ENCODE results near the gene LAT. TPM values are rescaled to one million over a fixed set of nuclear protein-coding genes. Genes with fewer than 3 reads are reported as not detected.
A peak's percentile ranks its signal among the peaks of the same experiment; 100 is the strongest.
"Not testable (repeated sequence)": the region's sequence is repeated elsewhere in the genome, so short reads cannot be mapped to it uniquely, and the experiment has no call there.

LAT gene
- polyA plus RNA-seq, 1 donor from 2014 or later: 8.3 TPM

- Mint-ChIP-seq H3K9me3 (no peaks in the 10 kb centered on the region), H3K36me3 (peaks cover 5% of the 10 kb centered on the region), H3K27me3 (no peaks in the 10 kb centered on the region), H3K27ac (no peak overlapping the region), H3K4me1 (peaks cover 0 to 7% (median 1%) of the 10 kb centered on the region in 3 donors), H3K4me3 (no peak overlapping the region)
These were observed 20.4 kb upstream of the LAT start for GRCh38 chr16:28964496-28964895.

DNA sequence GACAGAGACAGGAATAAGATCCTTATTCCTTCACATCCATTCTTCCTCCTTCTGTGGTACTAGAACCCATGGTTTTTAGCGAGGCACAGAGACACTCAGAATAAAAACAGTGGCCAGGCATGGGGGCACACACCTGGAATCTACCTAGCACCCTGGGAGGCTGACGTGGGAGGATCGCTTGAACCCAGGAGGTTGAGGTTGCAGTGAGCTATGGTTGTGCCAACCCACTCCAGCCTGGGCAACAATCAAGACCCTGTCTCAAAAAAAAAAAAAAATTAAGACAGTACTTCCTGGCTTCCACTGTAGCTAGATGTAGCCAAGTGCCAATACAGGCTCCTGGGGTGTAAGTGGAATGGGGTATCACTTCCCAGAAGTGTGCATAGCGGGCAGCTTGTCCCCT is 17.7 kb upstream of the LAT start:
- no peak overlapping the region for H3K27ac Mint-ChIP-seq
- no peaks in the 10 kb centered on the region for H3K27me3 Mint-ChIP-seq
- no peak overlapping the region for H3K4me3 Mint-ChIP-seq
- H3K4me1 Mint-ChIP-seq: peaks cover 0 to 1% (median 0%) of the 10 kb centered on the region in 3 donors
- H3K36me3 Mint-ChIP-seq: peaks cover 1% of the 10 kb centered on the region
- no peaks in the 10 kb centered on the region for H3K9me3 Mint-ChIP-seq

GRCh38 chr16:28969696-28970095 is 15.2 kb upstream of the LAT start:
- H3K4me3 Mint-ChIP-seq, H3K36me3 Mint-ChIP-seq: not testable (repeated sequence)
- peak overlapping the region in 1 of 3 donors; percentile 35 for H3K27ac Mint-ChIP-seq

GRCh38 chr16:28974007-28974436 is 10.8 kb upstream of the LAT start:
- Mint-ChIP-seq H3K4me1 (peaks cover 10 to 25% (median 19%) of the 10 kb centered on the region in 3 donors), H3K36me3 (peaks cover 1% of the 10 kb centered on the region), H3K27me3 (no peaks in the 10 kb centered on the region), H3K27ac (peak overlapping the region; percentile 94 to 98 (median 97)), H3K9me3 (no peaks in the 10 kb centered on the region), H3K4me3 (peak overlapping the region; percentile 93 to 99 (median 96))

More at GRCh38 chr16:28969696-28970095, 15.2 kb upstream of the LAT start:
- H3K27me3 Mint-ChIP-seq, H3K4me1 Mint-ChIP-seq, H3K9me3 Mint-ChIP-seq: not testable (repeated sequence)

- Mint-ChIP-seq H3K4me1 (peaks cover 10 to 25% (median 19%) of the 10 kb centered on the region in 3 donors), H3K9me3 (no peaks in the 10 kb centered on the region), H3K27me3 (no peaks in the 10 kb centered on the region), H3K4me3 (peak within 1 kb of the TSS; percentile 93 to 99 (median 96)), H3K36me3 (peaks cover 1% of the 10 kb centered on the region), H3K27ac (peak within 1 kb of the TSS; percentile 94 to 98 (median 97))
These were observed 10.3 kb upstream of the LAT start, which contains the start of gene SPNS1 for GRCh38 chr16:28974437-28975157. Gene SPNS1, plus strand, starts transcription at chr16:28974778. Its CDS starts 374 bp downstream, at chr16:28975152.

- H3K36me3 Mint-ChIP-seq: peaks cover 1% of the 10 kb centered on the region
- no peaks in the 10 kb centered on the region for H3K9me3 Mint-ChIP-seq
- H3K27ac Mint-ChIP-seq: peak overlapping the region; percentile 94 to 98 (median 97)
- no peaks in the 10 kb centered on the region for H3K27me3 Mint-ChIP-seq
- H3K4me1 Mint-ChIP-seq: peaks cover 10 to 25% (median 19%) of the 10 kb centered on the region in 3 donors
- H3K4me3 Mint-ChIP-seq: peak overlapping the region; percentile 93 to 99 (median 96)
These were observed 9.7 kb upstream of the LAT start for GRCh38 chr16:28975158-28975599.

GRCh38 chr16:28977703-28978662 is 6.9 kb upstream of the LAT start:
- no peaks in the 10 kb centered on the region for H3K27me3 Mint-ChIP-seq
- no peaks in the 10 kb centered on the region for H3K9me3 Mint-ChIP-seq
- H3K4me3 Mint-ChIP-seq: peak overlapping the region in 2 of 4 donors; percentile 57 to 75
- H3K4me1 Mint-ChIP-seq: peaks cover 11 to 25% (median 19%) of the 10 kb centered on the region in 3 donors
- peaks cover 8% of the 10 kb centered on the region for H3K36me3 Mint-ChIP-seq
- H3K27ac Mint-ChIP-seq: peak overlapping the region in 2 of 3 donors; percentile 62 to 81

DNA sequence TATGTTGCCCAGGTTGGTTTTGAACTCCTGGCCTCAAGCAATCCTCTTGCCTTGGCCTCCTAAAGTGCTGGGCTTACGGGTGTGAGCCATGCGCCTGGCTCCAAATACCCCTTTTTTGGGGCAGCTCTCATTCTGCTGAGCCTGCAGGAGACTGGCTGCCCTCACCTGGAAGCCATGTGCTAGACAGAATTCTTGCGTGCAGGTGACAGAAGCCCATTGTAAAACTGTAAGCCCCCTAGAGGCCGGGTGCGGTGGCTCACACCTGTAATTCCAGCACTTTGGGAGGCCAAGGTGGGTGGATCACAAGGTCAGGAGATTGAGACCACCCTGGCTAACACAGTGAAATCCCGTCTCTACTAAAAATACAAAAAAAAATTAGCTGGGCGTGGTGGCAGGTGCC is 4.5 kb upstream of the LAT start:
- H3K4me1 Mint-ChIP-seq: peaks cover 12 to 22% (median 16%) of the 10 kb centered on the region in 3 donors
- not testable (repeated sequence) for H3K27me3 Mint-ChIP-seq, H3K9me3 Mint-ChIP-seq, H3K4me3 Mint-ChIP-seq
- peak overlapping the region in 1 of 3 donors; percentile 58 for H3K27ac Mint-ChIP-seq
- peaks cover 20% of the 10 kb centered on the region for H3K36me3 Mint-ChIP-seq

GRCh38 chr16:28980929-28981328 is 3.9 kb upstream of the LAT start:
- Mint-ChIP-seq H3K36me3 (peaks cover 19% of the 10 kb centered on the region), H3K27ac (peak overlapping the region in 1 of 3 donors; percentile 58), H3K4me1 (peaks cover 10 to 16% (median 12%) of the 10 kb centered on the region in 3 donors), H3K9me3 (no peaks in the 10 kb centered on the region), H3K27me3 (no peaks in the 10 kb centered on the region), H3K4me3 (peak overlapping the region in 1 of 4 donors; percentile 28)

- H3K9me3 Mint-ChIP-seq: no peaks in the 10 kb centered on the region
- no peak overlapping the region for H3K4me3 Mint-ChIP-seq
- H3K4me1 Mint-ChIP-seq: peaks cover 7 to 13% (median 9%) of the 10 kb centered on the region in 3 donors
- H3K27me3 Mint-ChIP-seq: no peaks in the 10 kb centered on the region
- H3K36me3 Mint-ChIP-seq: peaks cover 19% of the 10 kb centered on the region
- H3K27ac Mint-ChIP-seq: no peak overlapping the region
These were observed 3.3 kb upstream of the LAT start for GRCh38 chr16:28981517-28981916.

GRCh38 chr16:28982418-28982817 is 2.4 kb upstream of the LAT start:
- no peak overlapping the region for H3K4me3 Mint-ChIP-seq
- H3K9me3 Mint-ChIP-seq: peaks cover 0 to 5% (median 0%) of the 10 kb centered on the region in 3 donors
- peak overlapping the region in 1 of 3 donors; percentile 16 for H3K27ac Mint-ChIP-seq
- no peaks in the 10 kb centered on the region for H3K27me3 Mint-ChIP-seq
- H3K36me3 Mint-ChIP-seq: peaks cover 22% of the 10 kb centered on the region
- peaks cover 8 to 10% (median 10%) of the 10 kb centered on the region in 3 donors for H3K4me1 Mint-ChIP-seq

GRCh38 chr16:28982949-28983348 is 1.9 kb upstream of the LAT start:
- Mint-ChIP-seq H3K27ac (peak overlapping the region in 1 of 3 donors; percentile 16), H3K4me3 (no peak overlapping the region), H3K4me1 (peaks cover 6 to 10% (median 8%) of the 10 kb centered on the region in 3 donors)

GRCh38 chr16:28983644-28984043 is 1.2 kb upstream of the LAT start:
- no peak overlapping the region for H3K27ac Mint-ChIP-seq
- H3K27me3 Mint-ChIP-seq: no peaks in the 10 kb centered on the region
- H3K4me1 Mint-ChIP-seq: peaks cover 6 to 8% (median 7%) of the 10 kb centered on the region in 3 donors
- H3K4me3 Mint-ChIP-seq: no peak overlapping the region
- H3K9me3 Mint-ChIP-seq: peaks cover 0 to 5% (median 0%) of the 10 kb centered on the region in 3 donors
- peaks cover 22% of the 10 kb centered on the region for H3K36me3 Mint-ChIP-seq

More at GRCh38 chr16:28982949-28983348, 1.9 kb upstream of the LAT start:
- Mint-ChIP-seq H3K27me3 (no peaks in the 10 kb centered on the region), H3K9me3 (peaks cover 0 to 5% (median 0%) of the 10 kb centered on the region in 3 donors), H3K36me3 (peaks cover 22% of the 10 kb centered on the region)

DNA sequence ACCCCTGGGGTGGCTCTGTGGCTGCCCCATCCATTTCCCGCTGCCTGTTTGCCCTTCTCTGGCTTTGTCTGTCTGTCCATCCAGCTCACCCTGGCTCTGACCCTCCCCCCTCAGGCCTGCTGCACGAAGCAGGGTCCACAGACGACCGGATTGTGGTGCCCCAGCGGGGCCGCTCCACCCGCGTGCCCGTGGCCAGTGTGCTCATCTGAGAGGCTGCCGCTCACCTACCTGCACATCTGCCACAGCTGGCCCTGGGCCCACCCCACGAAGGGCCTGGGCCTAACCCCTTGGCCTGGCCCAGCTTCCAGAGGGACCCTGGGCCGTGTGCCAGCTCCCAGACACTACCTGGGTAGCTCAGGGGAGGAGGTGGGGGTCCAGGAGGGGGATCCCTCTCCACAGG is 761 bp upstream of the LAT start:
- Mint-ChIP-seq H3K27me3 (no peaks in the 10 kb centered on the region), H3K27ac (no peak overlapping the region), H3K4me1 (peaks cover 6 to 8% (median 6%) of the 10 kb centered on the region in 3 donors), H3K4me3 (no peak overlapping the region), H3K9me3 (peaks cover 0 to 5% (median 0%) of the 10 kb centered on the region in 3 donors), H3K36me3 (peaks cover 23% of the 10 kb centered on the region)
